GM12891 (cell line): ENCODE measurements around the gene MAPRE2.

Source experiments
- DNase-seq: peaks from one replicate; pipeline ENCODE4 v3.0.0; 2011; ENCODE audit warnings: low spot score; ENCODE audit not compliant: insufficient read length
- FAIRE-seq: peaks from 2 replicates; lab custom pipeline; 2011; peaks lifted over from hg19 to GRCh38; lab: Jason Lieb, UNC
- PAX5 ChIP-seq: IDR thresholded peaks from 2 replicates; pipeline ENCODE4 v1.6.1; 2011; ENCODE audit warnings: low read length, moderate library complexity, mild to moderate bottlenecking; ENCODE audit not compliant: insufficient read depth, severe bottlenecking
- POLR2A ChIP-seq: IDR thresholded peaks from 2 replicates; pipeline ENCODE4 v1.6.1; 2011; ENCODE audit warnings: low read depth, low read length, control low read depth
- POLR2AphosphoS5 ChIP-seq: IDR thresholded peaks from 2 replicates; pipeline ENCODE4 v1.6.1; 2011; ENCODE audit warnings: low read depth, low read length, control low read depth
- POU2F2 ChIP-seq: IDR thresholded peaks from 2 replicates; pipeline ENCODE4 v1.6.1; 2011; ENCODE audit warnings: low read depth, mild to moderate bottlenecking, control low read depth, low read length, moderate library complexity
- SPI1 ChIP-seq: IDR thresholded peaks from 2 replicates; pipeline ENCODE4 v1.6.1; 2011; ENCODE audit warnings: low read depth, low read length, control low read depth
- TAF1 ChIP-seq: IDR thresholded peaks from 2 replicates; pipeline ENCODE4 v1.6.1; 2011; ENCODE audit warnings: low read depth, low read length, control low read depth

MAPRE2 gene

DNA sequence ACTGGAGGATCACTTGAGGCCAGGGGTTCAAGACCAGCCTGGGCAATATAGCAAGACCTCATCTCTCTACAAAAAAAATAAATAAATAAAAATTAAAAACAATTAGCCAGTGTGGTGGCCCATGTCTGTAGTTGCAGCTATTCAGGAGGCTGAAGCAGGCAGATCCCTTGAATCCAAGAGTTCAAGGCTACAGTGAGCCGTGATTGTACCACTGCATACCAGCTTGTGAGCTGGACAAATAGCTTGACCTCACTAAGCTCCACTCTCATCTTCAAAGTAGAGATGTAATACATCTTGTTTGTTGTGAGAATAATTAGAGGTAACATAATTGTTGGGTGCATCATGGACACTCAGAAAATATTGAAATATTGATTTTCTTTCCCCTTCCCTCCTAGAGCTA, 31.1 kb upstream of the MAPRE2 start:
- FAIRE-seq (no peak), DNase-seq (no peak)
- TF ChIP-seq PAX5, result no peak
- no peak for TF ChIP-seq TAF1

- TF ChIP-seq SPI1 (no peak), TAF1 (no peak), POLR2A (no peak), POLR2AphosphoS5 (no peak), PAX5 (no peak), POU2F2 (no peak)
- no peak for FAIRE-seq
- no peak for DNase-seq
Measured at GRCh38 chr18:35010993-35011392, 30.2 kb upstream of the MAPRE2 start.

GRCh38 chr18:35019933-35020332, 21.3 kb upstream of the MAPRE2 start:
- DNase-seq (no peak), FAIRE-seq (no peak)
- TF ChIP-seq POU2F2 (no peak), SPI1 (no peak), TAF1 (no peak), POLR2AphosphoS5 (no peak), POLR2A (no peak)

- TF ChIP-seq POU2F2, result no peak
- DNase-seq, result no peak
- FAIRE-seq, result no peak
Measured at GRCh38 chr18:35022426-35023001, 18.7 kb upstream of the MAPRE2 start.

GRCh38 chr18:35024196-35024595, 17.0 kb upstream of the MAPRE2 start:
- FAIRE-seq (no peak), DNase-seq (no peak)

DNA sequence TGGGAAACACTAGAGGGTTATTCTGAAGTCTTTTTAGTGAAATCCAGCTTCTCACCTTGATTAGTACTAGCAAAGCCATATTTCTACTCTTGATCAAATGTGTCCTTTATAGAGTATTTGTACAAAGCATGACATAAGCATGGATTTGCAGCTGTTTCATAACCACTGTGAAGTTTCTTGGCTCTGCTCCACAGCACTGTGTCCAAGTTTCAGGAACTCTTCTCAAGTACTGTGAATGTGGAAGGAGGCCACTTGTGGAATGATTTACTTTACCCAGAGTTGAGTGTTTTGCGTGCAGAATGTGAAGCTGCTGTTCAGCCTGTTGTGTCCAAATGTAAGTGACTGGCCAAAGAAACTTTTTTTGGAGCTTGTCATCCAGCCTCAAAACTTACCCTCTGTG, 16.2 kb upstream of the MAPRE2 start:
- FAIRE-seq, result no peak
- DNase-seq, result no peak
- no peak for TF ChIP-seq POU2F2
- no peak for TF ChIP-seq POLR2A
- no peak for TF ChIP-seq POLR2AphosphoS5
- no peak for TF ChIP-seq PAX5

More at GRCh38 chr18:35024196-35024595, 17.0 kb upstream of the MAPRE2 start:
- TF ChIP-seq POU2F2, result no peak

GRCh38 chr18:35026407-35027061, 14.7 kb upstream of the MAPRE2 start:
- DNase-seq (no peak), FAIRE-seq (no peak)
- TF ChIP-seq SPI1 (no peak), TAF1 (no peak), POLR2A (no peak), PAX5 (no peak), POLR2AphosphoS5 (no peak), POU2F2 (no peak)

DNA sequence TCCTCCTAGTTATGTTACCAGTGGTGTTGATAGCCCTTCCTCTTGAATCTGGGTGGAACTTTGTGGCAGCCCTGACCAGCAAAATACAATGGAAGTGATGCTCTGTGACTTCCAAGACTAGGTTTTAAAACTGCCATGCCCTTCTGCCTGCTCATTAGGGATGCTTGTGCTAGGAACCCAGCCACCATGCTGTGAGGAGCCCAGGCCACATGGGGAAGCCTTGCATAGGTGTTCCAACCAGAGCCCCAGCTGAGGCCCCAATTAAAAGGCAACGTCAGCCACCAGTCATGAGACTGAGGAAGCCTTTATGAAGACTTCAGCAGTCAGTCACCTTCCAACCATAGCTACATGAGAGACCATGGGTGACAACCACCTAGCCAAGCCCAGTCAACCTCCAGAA, 14.0 kb upstream of the MAPRE2 start:
- TF ChIP-seq SPI1, result no peak
- no peak for TF ChIP-seq POLR2A
- no peak for TF ChIP-seq POLR2AphosphoS5
- TF ChIP-seq PAX5, result no peak
- TF ChIP-seq TAF1, result no peak
- TF ChIP-seq POU2F2, result no peak
- FAIRE-seq, result peak; percentile 9
- DNase-seq, result no peak

DNA sequence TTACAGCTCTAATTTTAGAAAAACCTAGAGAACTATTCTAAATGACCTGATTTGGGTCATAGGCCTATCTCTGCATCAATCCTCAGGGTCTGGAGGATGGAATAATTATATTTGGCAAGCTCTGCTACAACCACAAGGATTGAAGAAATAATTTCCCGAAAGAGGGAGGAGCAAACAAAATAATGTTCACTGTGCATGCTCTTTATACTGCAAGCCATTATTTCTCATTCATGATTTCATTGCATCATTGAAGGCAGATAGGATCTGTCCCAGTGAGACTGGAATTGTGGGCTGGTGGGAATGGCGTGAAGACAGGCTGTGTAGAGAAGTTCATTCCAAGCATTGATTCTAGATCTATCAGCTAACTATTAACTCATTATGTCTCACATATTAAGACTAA, 12.7 kb upstream of the MAPRE2 start:
- DNase-seq (no peak), FAIRE-seq (peak; percentile 52)
- TF ChIP-seq POU2F2 (no peak), PAX5 (no peak), POLR2A (no peak), TAF1 (no peak), POLR2AphosphoS5 (no peak), SPI1 (no peak)

- TF ChIP-seq SPI1, result no peak
- TF ChIP-seq POU2F2, result no peak
- TF ChIP-seq POLR2AphosphoS5, result no peak
- TF ChIP-seq TAF1, result no peak
- TF ChIP-seq PAX5, result no peak
- no peak for TF ChIP-seq POLR2A
- no peak for FAIRE-seq
- no peak for DNase-seq
Measured at GRCh38 chr18:35029103-35029502, 12.1 kb upstream of the MAPRE2 start.

GRCh38 chr18:35029770-35030169, 11.4 kb upstream of the MAPRE2 start:
- TF ChIP-seq POLR2AphosphoS5 (no peak), POLR2A (no peak), TAF1 (no peak), POU2F2 (no peak), PAX5 (no peak), SPI1 (no peak)
- FAIRE-seq (peak; percentile 16), DNase-seq (no peak)
